PC-3 (cell line): ENCODE results near the gene PHC2. TPM values are rescaled to one million over a fixed set of nuclear protein-coding genes. Genes with fewer than 3 reads are reported as not detected.
A peak's percentile ranks its signal among the peaks of the same experiment; 100 is the strongest.

ENCODE experiments used
- ATAC-seq: fragments of 200-7000 bp; cut with Tn5 transposase; 2 replicates; pipeline ENCODE4 v1.9.1; 2020; ENCODE audit warnings: mild to moderate bottlenecking, moderate library complexity
- Bru-seq: library from RNA; stranded (reverse); fragments of 400-500 nt; gene quantifications from one replicate; lab custom pipeline; 2021; lab: Mats Ljungman, UMichigan
- BruChase-seq, 2 experiments: library from RNA; stranded (reverse); fragments of 400-500 nt; gene quantifications; one replicate each; lab custom pipeline; 2021; lab: Mats Ljungman, UMichigan
- BruUV-seq: library from RNA; stranded (reverse); fragments of 400-500 nt; replicated peaks from 2 replicates; lab custom pipeline; 2021; lab: Mats Ljungman, UMichigan
- CTCF ChIA-PET: fragments of 300-600 bp; sonication (Branson Sonifier 250); formaldehyde crosslinking; loops from one replicate; lab custom pipeline; 2022; ENCODE audit warnings: antibody characterized with exemption; lab: Charles Lee
- POLR2A ChIA-PET: fragments of 300-600 bp; sonication (Branson Sonifier 250); formaldehyde crosslinking; loops from one replicate; lab custom pipeline; 2022; ENCODE audit warnings: antibody characterized with exemption; ENCODE audit not compliant: unreplicated experiment; lab: Charles Lee
- DNase-seq: peaks from one replicate; pipeline ENCODE4 v3.0.0-alpha.2; 2015
- H2AFZ ChIP-seq: fragments of 300-600 bp; sonication (generic); 2 replicates; pipeline ENCODE4 v1.6.0; 2016; ENCODE audit warnings: antibody characterized with exemption, low read length
- H3F3A ChIP-seq: fragments of 300-600 bp; sonication (generic); one replicate; pipeline ENCODE4 v1.6.0; 2017; ENCODE audit warnings: antibody characterized with exemption, low read length, control low read depth, mild to moderate bottlenecking; ENCODE audit not compliant: unreplicated experiment
- H3K27ac ChIP-seq: fragments of 300-600 bp; sonication (generic); 2 replicates; pipeline ENCODE4 v1.5.1; 2016; ENCODE audit warnings: mild to moderate bottlenecking, low read length
- H3K27me3 ChIP-seq: fragments of 300-600 bp; sonication (generic); 2 replicates; pipeline ENCODE4 v1.6.1; 2016; ENCODE audit warnings: low read length, mixed read lengths
- H3K36me3 ChIP-seq: fragments of 300-600 bp; sonication (generic); 2 replicates; pipeline ENCODE4 v1.6.1; 2016; ENCODE audit warnings: low read depth, mixed run types, low read length, mixed read lengths
- H3K4me1 ChIP-seq: fragments of 300-600 bp; sonication (generic); 2 replicates; pipeline ENCODE4 v1.5.1; 2016; ENCODE audit warnings: low read length; ENCODE audit not compliant: insufficient read depth
- H3K4me2 ChIP-seq: fragments of 300-600 bp; sonication (generic); 2 replicates; pipeline ENCODE4 v1.6.0; 2016; ENCODE audit warnings: low read length
- H3K4me3 ChIP-seq: fragments of 300-600 bp; sonication (generic); 2 replicates; pipeline ENCODE4 v1.5.1; 2016; ENCODE audit warnings: mild to moderate bottlenecking, low read length, mixed read lengths
- H3K79me2 ChIP-seq: fragments of 300-600 bp; sonication (generic); 2 replicates; pipeline ENCODE4 v1.6.1; 2017; ENCODE audit warnings: low read length, mixed read lengths
- H3K9ac ChIP-seq: fragments of 300-600 bp; sonication (generic); 2 replicates; pipeline ENCODE4 v1.6.0; 2016; ENCODE audit warnings: mild to moderate bottlenecking, low read length
- H3K9me2 ChIP-seq: fragments of 300-600 bp; sonication (generic); replicated peaks from 2 replicates; pipeline ENCODE4 v1.6.1; 2016; ENCODE audit warnings: mixed run types, low read length, mixed read lengths
- H3K9me3 ChIP-seq: fragments of 300-600 bp; sonication (generic); 2 replicates; pipeline ENCODE4 v1.6.1; 2016; ENCODE audit warnings: low read length, mixed read lengths
- H4K20me1 ChIP-seq: fragments of 300-600 bp; sonication (generic); 2 replicates; pipeline ENCODE4 v1.6.1; 2016; ENCODE audit warnings: low read length, mixed read lengths
- CTCF ChIP-seq: fragments of 300-600 bp; sonication (generic); conservative IDR thresholded peaks from 2 replicates; pipeline ENCODE4 v1.5.1; 2017; ENCODE audit warnings: antibody characterized with exemption, low read depth, mild to moderate bottlenecking, low read length
- EZH2 ChIP-seq: fragments of 300-600 bp; sonication (generic); IDR thresholded peaks from one replicate; pipeline ENCODE4 v1.6.1; 2017; ENCODE audit warnings: antibody characterized with exemption, mild to moderate bottlenecking, low read length; ENCODE audit not compliant: unreplicated experiment
- EZH2phosphoT487 ChIP-seq: fragments of 300-600 bp; sonication (generic); IDR thresholded peaks from 2 replicates; pipeline ENCODE4 v1.6.1; 2018; ENCODE audit warnings: mild to moderate bottlenecking, antibody characterized with exemption, low read length, borderline replicate concordance
- intact Hi-C: fragments of 100-400 bp; cut with micrococcal nuclease; formaldehyde crosslinking; loops from 2 replicates; pipeline ENCODE4 v1.9.0; 2023
- long read RNA-seq: library from polyadenylated mRNA; unstranded; transcript quantifications from one replicate; pipeline ENCODE4 v2.0.0, GENCODE V29; 2021; ENCODE audit not compliant: unreplicated experiment
- total RNA-seq: library from RNA; depleted of rRNA; stranded (reverse); fragments of >200 nt; gene quantifications from 2 replicates; pipeline ENCODE4 v1.2.3, GENCODE V29; 2014; rRNA removed

Gene PHC2
- total RNA-seq (125 and 134 TPM in 2 replicates), Bru-seq, nascent RNA (percentile 98 among the genes with signal in this experiment), BruChase-seq, experiment 1, labeled RNA remaining after a 6-hour chase (percentile 96 among the genes with signal in this experiment), BruChase-seq, experiment 2, labeled RNA remaining after a 2-hour chase (percentile 97 among the genes with signal in this experiment)
- long read RNA-seq, transcript PHC2-202 (7 exons, 2,550 nt): major isoform, 397 of 677 reads
- long read RNA-seq, transcript PHC2-203 (8 exons, 2,799 nt): minor isoform, 9 of 677 reads
- long read RNA-seq, partial matches to known transcripts: 73 of 677 reads
- long read RNA-seq, other reads (novel, unspliced or antisense): 197 of 677 reads

GRCh38 chr1:33430692-33431593, at the start of gene PHC2:
Gene PHC2, minus strand, starts transcription at chr1:33431095. Its CDS starts 55,556 bp downstream, at chr1:33375539.
- intact Hi-C loops: loop anchor here (5.0 kb wide), 2 partner anchors 41 to 174 kb away; partner anchors contain the start of genes ZNF362 and ZSCAN20
- Histone ChIP-seq H3K9ac (peak within 1 kb of the TSS; percentile 87), H3K79me2 (peaks cover 45% of the 10 kb centered on the region), H3K4me2 (peak within 1 kb of the TSS; percentile 88), H4K20me1 (peaks cover 23% of the 10 kb centered on the region), H3K9me2 (no peaks in the 10 kb centered on the region), H3K27me3 (no peaks in the 10 kb centered on the region), H3F3A (peaks cover 8% of the 10 kb centered on the region), H3K27ac (peak within 1 kb of the TSS; percentile 97), H3K9me3 (no peaks in the 10 kb centered on the region), H3K36me3 (peaks cover 10% of the 10 kb centered on the region), H3K4me3 (peak within 1 kb of the TSS; percentile 91), H2AFZ (peak within 1 kb of the TSS; percentile 63), H3K4me1 (peaks cover 71% of the 10 kb centered on the region)
- POLR2A ChIA-PET: interaction anchor here (0.6 kb wide), 3 partner anchors 9 to 39 kb away, joined by 3 to 15 read pairs (median 3); no protein-coding TSS in a partner anchor
- ATAC-seq (peak; percentile 65), DNase-seq (peak; percentile 98)
- TF ChIP-seq CTCF: peak; percentile 23; the same call in 1 of the 2 replicates
- no peak for TF ChIP-seq EZH2
- peak; percentile 70 for TF ChIP-seq EZH2phosphoT487
- no TSS peak for BruUV-seq
- CTCF ChIA-PET: interaction anchor here (1.3 kb wide), 1 partner anchor 25 kb away, joined by 4 read pairs; no protein-coding TSS in a partner anchor

GRCh38 chr1:33477451-33477850, 46.6 kb upstream of the PHC2 start:
- intact Hi-C loops: no loop called here
- TF ChIP-seq EZH2 (no peak), CTCF (no peak), EZH2phosphoT487 (no peak)
- Histone ChIP-seq H3F3A (no peaks in the 10 kb centered on the region), H3K27me3 (peaks cover 25% of the 10 kb centered on the region), H4K20me1 (no peaks in the 10 kb centered on the region), H3K4me2 (no peak overlapping the region), H3K9ac (no peak overlapping the region), H3K4me1 (no peaks in the 10 kb centered on the region), H2AFZ (no peak overlapping the region), H3K79me2 (no peaks in the 10 kb centered on the region), H3K9me2 (no peaks in the 10 kb centered on the region), H3K36me3 (no peaks in the 10 kb centered on the region), H3K9me3 (no peaks in the 10 kb centered on the region), H3K4me3 (no peak overlapping the region), H3K27ac (no peak overlapping the region)
- ChIA-PET CTCF (no interaction called here), POLR2A (no interaction called here)
- BruUV-seq: no TSS peak
- DNase-seq: no peak
- no peak for ATAC-seq
